NCI-H82 treated with DMSO at 0.1 percent for 48 hours (cell line): ENCODE results near the gene MYO19.
A peak's percentile ranks its signal among the peaks of the same experiment; 100 is the strongest.
"Not testable (repeated sequence)": the region's sequence is repeated elsewhere in the genome, so short reads cannot be mapped to it uniquely, and the experiment has no call there.

Experiments used
- DNase-seq: peaks from one replicate; lab custom pipeline; 2025; ENCODE audit not compliant: unreplicated experiment; lab: John Stamatoyannopoulos, UW

The MYO19 gene

GRCh38 chr17:36533935-36534839 is 481 bp downstream of the MYO19 start:
- DNase-seq: peak; percentile 62

- no peak for DNase-seq
These were observed 2.2 kb downstream of the MYO19 start for GRCh38 chr17:36532435-36532975.

- no peak for DNase-seq
These were observed 5.5 kb downstream of the MYO19 start for GRCh38 chr17:36529121-36529520.

- no peak for DNase-seq
These were observed 6.9 kb downstream of the MYO19 start for GRCh38 chr17:36527621-36528250.

- no peak for DNase-seq
These were observed 8.8 kb downstream of the MYO19 start for GRCh38 chr17:36525888-36526287.

- DNase-seq: no peak
These were observed 9.6 kb downstream of the MYO19 start for GRCh38 chr17:36525113-36525512.

GRCh38 chr17:36524428-36524876 is 10.2 kb downstream of the MYO19 start:
- no peak for DNase-seq

- no peak for DNase-seq
These were observed 11.6 kb downstream of the MYO19 start for GRCh38 chr17:36523113-36523512.

GRCh38 chr17:36515837-36516236 is 18.8 kb downstream of the MYO19 start:
- no peak for DNase-seq

- DNase-seq: no peak
These were observed 19.8 kb downstream of the MYO19 start for GRCh38 chr17:36514856-36515255.

GRCh38 chr17:36512641-36513040 is 22.0 kb downstream of the MYO19 start:
- DNase-seq: no peak

- no peak for DNase-seq
These were observed 23.5 kb downstream of the MYO19 start for GRCh38 chr17:36511216-36511615.

GRCh38 chr17:36510636-36511035 is 24.0 kb downstream of the MYO19 start:
- no peak for DNase-seq

- DNase-seq: no peak
These were observed 25.2 kb downstream of the MYO19 start for GRCh38 chr17:36509272-36509985.

- not testable (repeated sequence) for DNase-seq
These were observed 26.2 kb downstream of the MYO19 start for GRCh38 chr17:36508439-36508838.

GRCh38 chr17:36507266-36507665 is 27.4 kb downstream of the MYO19 start:
- no peak for DNase-seq

GRCh38 chr17:36506831-36507230 is 27.8 kb downstream of the MYO19 start:
- DNase-seq: no peak

- DNase-seq: no peak
These were observed 28.3 kb downstream of the MYO19 start for GRCh38 chr17:36506249-36506826.

GRCh38 chr17:36505171-36505570 is 29.5 kb downstream of the MYO19 start:
- no peak for DNase-seq

- DNase-seq: no peak
These were observed 30.5 kb downstream of the MYO19 start for GRCh38 chr17:36504156-36504545.
